ENCODE measurements around the gene KCNQ1.

Gene KCNQ1

GRCh38 chr11:2586087-2586792, 141.4 kb downstream of the KCNQ1 start:
- ATAC-seq = no peak

GRCh38 chr11:2586793-2587131, 142.0 kb downstream of the KCNQ1 start:
- no peak for ATAC-seq

- no peak for ATAC-seq
Measured at GRCh38 chr11:2587132-2587930, 142.5 kb downstream of the KCNQ1 start.

- no peak for ATAC-seq
Measured at GRCh38 chr11:2587976-2588748, 143.4 kb downstream of the KCNQ1 start.

GRCh38 chr11:2588809-2589537, 144.2 kb downstream of the KCNQ1 start:
- ATAC-seq = no peak

GRCh38 chr11:2589538-2589934, 144.7 kb downstream of the KCNQ1 start:
- ATAC-seq = no peak

- no peak for ATAC-seq
Measured at GRCh38 chr11:2590131-2590964, 145.5 kb downstream of the KCNQ1 start.

- ATAC-seq = no peak
Measured at GRCh38 chr11:2590965-2591754, 146.4 kb downstream of the KCNQ1 start.

GRCh38 chr11:2591805-2592204, 147.0 kb downstream of the KCNQ1 start:
- no peak for ATAC-seq

GRCh38 chr11:2592559-2593392, 148.0 kb downstream of the KCNQ1 start:
- no peak for ATAC-seq

GRCh38 chr11:2593393-2593950, 148.7 kb downstream of the KCNQ1 start:
- ATAC-seq = peak in 1 of 2 donors; percentile 10

- ATAC-seq = no peak
Measured at GRCh38 chr11:2594267-2594666, 149.5 kb downstream of the KCNQ1 start.

- no peak for ATAC-seq
Measured at GRCh38 chr11:2595204-2595603, 150.4 kb downstream of the KCNQ1 start.

GRCh38 chr11:2599561-2600189, 154.9 kb downstream of the KCNQ1 start:
- no peak for ATAC-seq

GRCh38 chr11:2609345-2609744, 164.5 kb downstream of the KCNQ1 start:
- no peak for ATAC-seq

- no peak for ATAC-seq
Measured at GRCh38 chr11:2612884-2613571, 168.2 kb downstream of the KCNQ1 start.

- no peak for ATAC-seq
Measured at GRCh38 chr11:2621894-2622293, 177.1 kb downstream of the KCNQ1 start.

- ATAC-seq = no peak
Measured at GRCh38 chr11:2625183-2625582, 180.4 kb downstream of the KCNQ1 start.

- no peak for ATAC-seq
Measured at GRCh38 chr11:2630679-2631078, 185.9 kb downstream of the KCNQ1 start.

All from activated CD4-positive, CD25-positive, alpha-beta regulatory T cell treated with anti-CD3 and anti-CD28 coated beads, Interleukin-2, amount 50 U/mL, for 24 hours (primary cell).